IMR-90 (cell line): Measurements from ENCODE around the gene AFF2. TPM values are rescaled to one million over a fixed set of nuclear protein-coding genes. Genes with fewer than 3 reads are reported as not detected.

Source experiments
- ATAC-seq: fragments of 200-7000 bp; cut with Tn5 transposase; 2 replicates; pipeline ENCODE4 v1.9.1; 2020; ENCODE audit warnings: low read depth, mild to moderate bottlenecking, moderate library complexity
- BruUV-seq: library from RNA; stranded (reverse); fragments of 400-500 nt; replicated peaks from 2 replicates; lab custom pipeline; 2021; lab: Mats Ljungman, UMichigan
- CTCF ChIA-PET: fragments of 300-600 bp; formaldehyde crosslinking; extraction: SDS; loops from one replicate; lab custom pipeline; 2021; ENCODE audit warnings: antibody characterized with exemption; lab: Yijun Ruan, JAX
- POLR2A ChIA-PET: fragments of 300-600 bp; sonication (Branson Sonifier 250); formaldehyde crosslinking; loops from one replicate; lab custom pipeline; 2022; ENCODE audit warnings: antibody characterized with exemption; ENCODE audit not compliant: unreplicated experiment; lab: Charles Lee
- DNase-seq: peaks from one replicate; pipeline ENCODE4 v3.0.0; 2013
- H2AFZ ChIP-seq: replicated peaks from 2 replicates; pipeline ENCODE3; 2013; ENCODE audit warnings: low read length, mild to moderate bottlenecking; ENCODE audit not compliant: poor library complexity
- H2AK5ac ChIP-seq: 2 replicates; pipeline ENCODE4 v1.6.1; 2013; ENCODE audit warnings: low read depth, low read length, inconsistent platforms
- H2AK9ac ChIP-seq: replicated peaks from 2 replicates; pipeline ENCODE3; 2013; ENCODE audit warnings: mild to moderate bottlenecking, low read depth, low read length, moderate library complexity; ENCODE audit not compliant: poor library complexity
- H2BK120ac ChIP-seq: 2 replicates; pipeline ENCODE4 v1.6.1; 2013; ENCODE audit warnings: low read depth, low read length, inconsistent platforms
- H2BK15ac ChIP-seq: 3 replicates; pipeline ENCODE4 v1.6.1; 2013; ENCODE audit warnings: low read depth, low read length, inconsistent platforms
- H2BK20ac ChIP-seq: 2 replicates; pipeline ENCODE4 v1.6.1; 2013; ENCODE audit warnings: low read depth, mild to moderate bottlenecking, inconsistent platforms, low read length, moderate library complexity
- H2BK5ac ChIP-seq: 2 replicates; pipeline ENCODE4 v1.6.1; 2013; ENCODE audit warnings: mild to moderate bottlenecking, low read depth, low read length, inconsistent platforms; ENCODE audit not compliant: poor library complexity, severe bottlenecking
- H3K14ac ChIP-seq: replicated peaks from 2 replicates; pipeline ENCODE4 v1.6.1; 2013; ENCODE audit warnings: low read depth, low read length, inconsistent platforms
- H3K18ac ChIP-seq: 2 replicates; pipeline ENCODE4 v1.6.1; 2013; ENCODE audit warnings: low read depth, low read length, control low read depth
- H3K23ac ChIP-seq: 2 replicates; pipeline ENCODE4 v1.6.1; 2013; ENCODE audit warnings: low read depth, low read length, inconsistent platforms
- H3K27ac ChIP-seq: 2 replicates; pipeline ENCODE4 v1.5.1; 2013; ENCODE audit warnings: mild to moderate bottlenecking, control low read depth, low read length; ENCODE audit not compliant: insufficient read depth
- H3K27me3 ChIP-seq: 2 replicates; pipeline ENCODE4 v1.6.1; 2013; ENCODE audit warnings: low read length; ENCODE audit not compliant: control insufficient read depth, insufficient read depth
- H3K36me3 ChIP-seq: 2 replicates; pipeline ENCODE4 v1.6.1; 2013; ENCODE audit warnings: low read length, mixed read lengths; ENCODE audit not compliant: control insufficient read depth, insufficient read depth
- H3K4ac ChIP-seq: 2 replicates; pipeline ENCODE4 v1.6.1; 2013; ENCODE audit warnings: low read depth, low read length, inconsistent platforms
- H3K4me1 ChIP-seq: 2 replicates; pipeline ENCODE4 v1.6.1; 2013; ENCODE audit warnings: low read length, mixed read lengths; ENCODE audit not compliant: control insufficient read depth, insufficient read depth
- H3K4me2 ChIP-seq: 2 replicates; pipeline ENCODE4 v1.6.1; 2013; ENCODE audit warnings: low read depth, mild to moderate bottlenecking, control low read depth, low read length, moderate library complexity
- H3K4me3 ChIP-seq: 2 replicates; pipeline ENCODE4 v1.5.1; 2013; ENCODE audit warnings: low read depth, mild to moderate bottlenecking, control low read depth, low read length, moderate library complexity; ENCODE audit not compliant: insufficient read depth
- H3K56ac ChIP-seq: 2 replicates; pipeline ENCODE4 v1.6.1; 2013; ENCODE audit warnings: low read length, inconsistent platforms; ENCODE audit not compliant: insufficient read depth; ENCODE audit errors: extremely low read depth
- H3K79me1 ChIP-seq, 2 experiments: 2 replicates each; pipeline ENCODE4 v1.6.1; 2013; ENCODE audit warnings: low read length in 2 of 2, inconsistent platforms in 1 of 2, low read depth in 1 of 2
- H3K9ac ChIP-seq: 2 replicates; pipeline ENCODE4 v1.6.1; 2013; ENCODE audit warnings: low read depth, low read length, control low read depth
- H3K9me1 ChIP-seq: 2 replicates; pipeline ENCODE4 v1.6.1; 2013; ENCODE audit warnings: low read length, inconsistent platforms; ENCODE audit not compliant: insufficient read depth
- H3K9me3 ChIP-seq: 2 replicates; pipeline ENCODE4 v1.6.1; 2013; ENCODE audit warnings: low read length; ENCODE audit not compliant: control insufficient read depth, insufficient read depth
- H4K20me1 ChIP-seq: 2 replicates; pipeline ENCODE4 v1.6.1; 2013; ENCODE audit warnings: low read length, inconsistent platforms; ENCODE audit not compliant: insufficient read depth
- H4K5ac ChIP-seq: 2 replicates; pipeline ENCODE4 v1.6.1; 2013; ENCODE audit warnings: mild to moderate bottlenecking, low read depth, low read length, control low read depth
- H4K8ac ChIP-seq, 2 experiments: 2 replicates each; pipeline ENCODE4 v1.6.1; 2013; ENCODE audit warnings: low read depth in 2 of 2, low read length in 2 of 2, control low read depth in 1 of 2, inconsistent platforms in 1 of 2
- H4K91ac ChIP-seq: 2 replicates; pipeline ENCODE4 v1.6.1; 2013; ENCODE audit warnings: low read depth, low read length, inconsistent platforms; ENCODE audit not compliant: insufficient read depth
- BHLHE40 ChIP-seq: fragments of 150-350 bp; IDR thresholded peaks from 2 replicates; pipeline ENCODE4 v1.6.1; 2016; ENCODE audit warnings: mild to moderate bottlenecking, low read depth, low read length
- CHD1 ChIP-seq: IDR thresholded peaks from 2 replicates; pipeline ENCODE4 v1.6.1; 2012; ENCODE audit warnings: low read depth, low read length, improper control_type of control experiment
- MAZ ChIP-seq: IDR thresholded peaks from 2 replicates; pipeline ENCODE4 v1.6.1; 2012; ENCODE audit warnings: low read depth, mild to moderate bottlenecking, low read length, improper control_type of control experiment, moderate library complexity, borderline replicate concordance
- POLR2A ChIP-seq: IDR thresholded peaks from 2 replicates; pipeline ENCODE4 v1.6.1; 2012; ENCODE audit warnings: mild to moderate bottlenecking, low read depth, low read length
- RCOR1 ChIP-seq: IDR thresholded peaks from 2 replicates; pipeline ENCODE4 v1.6.1; 2012; ENCODE audit warnings: mild to moderate bottlenecking, low read length, improper control_type of control experiment; ENCODE audit not compliant: insufficient replicate concordance
- SMC3 ChIP-seq: fragments of 150-350 bp; IDR thresholded peaks from 2 replicates; pipeline ENCODE4 v1.6.1; 2016; ENCODE audit warnings: low read depth, mild to moderate bottlenecking, antibody characterized with exemption, low read length, moderate library complexity
- WGBS, 2 experiments: methylation state at CpG; one replicate each; pipeline versions ENCODE4 v1.1.5 to v1.1.7; 2013; ENCODE audit warnings: missing lambda C conversion rate in 2 of 2; ENCODE audit not compliant: insufficient read length in 1 of 2; ENCODE audit errors: extremely low coverage in 2 of 2; 5-methylcytosine and 5-hydroxymethylcytosine counted together
- dilution Hi-C: fragments of 300-500 bp; cut with HindIII; formaldehyde crosslinking; loops from one replicate; pipeline ENCODE4 v1.14.3; 2018; ENCODE audit warnings: low sequenced_read_pairs; ENCODE audit not compliant: unreplicated experiment
- in situ Hi-C: fragments of 300-500 bp; cut with MboI; formaldehyde crosslinking; loops from 3 replicates; pipeline ENCODE4 v1.14.3; 2019; ENCODE audit warnings: low sequenced_read_pairs, inconsistent platforms, mixed read lengths
- intact Hi-C: fragments of 100-400 bp; cut with micrococcal nuclease; formaldehyde crosslinking; loops from 2 replicates; pipeline ENCODE4 v1.10.0; 2022
- polyA plus RNA-seq, 3 experiments: library from polyadenylated mRNA; depleted of rRNA; stranded (reverse); fragments of >200 nt; gene quantifications; 2 replicates each; pipeline ENCODE4 v1.2.3, GENCODE V29; 2012; ENCODE audit warnings: low replicate concordance in 1 of 3
- total RNA-seq: library from RNA; depleted of rRNA; stranded (reverse); fragments of >200 nt; gene quantifications from 2 replicates; pipeline ENCODE4 v1.2.3, GENCODE V29; 2012
- TF ChIP-seq, protein P1 (sequence below): conservative IDR thresholded peaks from 2 replicates; pipeline ENCODE4 v1.5.1; 2012; ENCODE audit warnings: mild to moderate bottlenecking, low read depth, low read length, improper control_type of control experiment
- TF ChIP-seq, protein P2 (sequence below): fragments of 150-350 bp; IDR thresholded peaks from 2 replicates; pipeline ENCODE4 v1.6.1; 2017; ENCODE audit warnings: mild to moderate bottlenecking, antibody characterized with exemption, low read length, low read depth
- TF ChIP-seq, protein P3 (sequence below): fragments of 150-350 bp; IDR thresholded peaks from 2 replicates; pipeline ENCODE4 v1.6.1; 2016; ENCODE audit warnings: low read depth, mild to moderate bottlenecking, low read length, moderate library complexity, borderline replicate concordance

AFF2 gene
- total and polyA plus RNA-seq, 2 of the 4 experiments (the other 2 are of a cell fraction), result 0.15 to 0.72 TPM

- Histone ChIP-seq H4K20me1 (no peaks in the 10 kb centered on the region), H2BK20ac (no peak overlapping the region), H2BK15ac (no peak overlapping the region), H2AFZ (no peak overlapping the region), H3K23ac (no peak overlapping the region), H2AK5ac (no peak overlapping the region), H3K27me3 (no peaks in the 10 kb centered on the region), H3K56ac (no peak overlapping the region), H2BK120ac (no peak overlapping the region), H3K9me3 (peaks cover 2% of the 10 kb centered on the region; the same call in 1 of the 2 replicates), H3K14ac (no peak overlapping the region), H3K9me1 (no peaks in the 10 kb centered on the region), H4K91ac (no peak overlapping the region), H3K4ac (no peak overlapping the region), H3K27ac (no peak overlapping the region), H3K36me3 (no peaks in the 10 kb centered on the region), H2AK9ac (no peak overlapping the region), H3K4me1 (no peaks in the 10 kb centered on the region), H3K4me3 (no peak overlapping the region), H3K9ac (no peak overlapping the region), H3K18ac (no peak overlapping the region), H3K79me1 (no peaks in the 10 kb centered on the region), H2BK5ac (no peak overlapping the region), H3K4me2 (no peak overlapping the region), H4K8ac (no peak overlapping the region), H4K5ac (no peak overlapping the region)
- BruUV-seq, result no TSS peak
- DNase-seq (no peak), ATAC-seq (no peak)
- ChIA-PET POLR2A (no interaction called here), CTCF (no interaction called here)
- no peak for TF ChIP-seq BHLHE40
- no peak for TF ChIP-seq CHD1
- no peak for TF ChIP-seq RCOR1
- TF ChIP-seq SMC3, result no peak
- TF ChIP-seq, protein P1, sequence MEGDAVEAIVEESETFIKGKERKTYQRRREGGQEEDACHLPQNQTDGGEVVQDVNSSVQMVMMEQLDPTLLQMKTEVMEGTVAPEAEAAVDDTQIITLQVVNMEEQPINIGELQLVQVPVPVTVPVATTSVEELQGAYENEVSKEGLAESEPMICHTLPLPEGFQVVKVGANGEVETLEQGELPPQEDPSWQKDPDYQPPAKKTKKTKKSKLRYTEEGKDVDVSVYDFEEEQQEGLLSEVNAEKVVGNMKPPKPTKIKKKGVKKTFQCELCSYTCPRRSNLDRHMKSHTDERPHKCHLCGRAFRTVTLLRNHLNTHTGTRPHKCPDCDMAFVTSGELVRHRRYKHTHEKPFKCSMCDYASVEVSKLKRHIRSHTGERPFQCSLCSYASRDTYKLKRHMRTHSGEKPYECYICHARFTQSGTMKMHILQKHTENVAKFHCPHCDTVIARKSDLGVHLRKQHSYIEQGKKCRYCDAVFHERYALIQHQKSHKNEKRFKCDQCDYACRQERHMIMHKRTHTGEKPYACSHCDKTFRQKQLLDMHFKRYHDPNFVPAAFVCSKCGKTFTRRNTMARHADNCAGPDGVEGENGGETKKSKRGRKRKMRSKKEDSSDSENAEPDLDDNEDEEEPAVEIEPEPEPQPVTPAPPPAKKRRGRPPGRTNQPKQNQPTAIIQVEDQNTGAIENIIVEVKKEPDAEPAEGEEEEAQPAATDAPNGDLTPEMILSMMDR, result no peak
- no peak for TF ChIP-seq MAZ
- TF ChIP-seq, protein P2, sequence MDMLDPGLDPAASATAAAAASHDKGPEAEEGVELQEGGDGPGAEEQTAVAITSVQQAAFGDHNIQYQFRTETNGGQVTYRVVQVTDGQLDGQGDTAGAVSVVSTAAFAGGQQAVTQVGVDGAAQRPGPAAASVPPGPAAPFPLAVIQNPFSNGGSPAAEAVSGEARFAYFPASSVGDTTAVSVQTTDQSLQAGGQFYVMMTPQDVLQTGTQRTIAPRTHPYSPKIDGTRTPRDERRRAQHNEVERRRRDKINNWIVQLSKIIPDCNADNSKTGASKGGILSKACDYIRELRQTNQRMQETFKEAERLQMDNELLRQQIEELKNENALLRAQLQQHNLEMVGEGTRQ, result no peak
- TF ChIP-seq, protein P3, sequence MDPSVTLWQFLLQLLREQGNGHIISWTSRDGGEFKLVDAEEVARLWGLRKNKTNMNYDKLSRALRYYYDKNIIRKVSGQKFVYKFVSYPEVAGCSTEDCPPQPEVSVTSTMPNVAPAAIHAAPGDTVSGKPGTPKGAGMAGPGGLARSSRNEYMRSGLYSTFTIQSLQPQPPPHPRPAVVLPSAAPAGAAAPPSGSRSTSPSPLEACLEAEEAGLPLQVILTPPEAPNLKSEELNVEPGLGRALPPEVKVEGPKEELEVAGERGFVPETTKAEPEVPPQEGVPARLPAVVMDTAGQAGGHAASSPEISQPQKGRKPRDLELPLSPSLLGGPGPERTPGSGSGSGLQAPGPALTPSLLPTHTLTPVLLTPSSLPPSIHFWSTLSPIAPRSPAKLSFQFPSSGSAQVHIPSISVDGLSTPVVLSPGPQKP, result no peak
- TF ChIP-seq POLR2A, result no peak
- dilution Hi-C loops (no loop called here), intact Hi-C loops (no loop called here), in situ Hi-C loops (no loop called here)
- WGBS, 2 experiments, result 45% methylated on average over 2 of the region's 5 CpGs; no CpG with 5 or more reads in 1 of the 2 experiments
Measured at GRCh38 chrX:148542481-148543255, 42.3 kb downstream of the AFF2 start.
